Left ventricle myocardium inferior (tissue), 1 donor: Measurements from ENCODE around the gene SHOC1. TPM values are rescaled to one million over a fixed set of nuclear protein-coding genes. Genes with fewer than 3 reads are reported as not detected.

Source experiments
- DNase-seq: peaks from one replicate; pipeline ENCODE4 v3.0.0-alpha.2; 2020
- H3K27ac ChIP-seq: fragments of 200-600 bp; replicated peaks from 2 replicates; pipeline ENCODE4 v1.8.0; 2021
- H3K27me3 ChIP-seq: fragments of 200-600 bp; 2 replicates; pipeline ENCODE4 v1.8.0; 2021; ENCODE audit warnings: low read depth
- H3K36me3 ChIP-seq: fragments of 200-600 bp; 2 replicates; pipeline ENCODE4 v1.8.0; 2021
- H3K4me1 ChIP-seq: fragments of 200-600 bp; 2 replicates; pipeline ENCODE4 v1.8.0; 2021
- H3K4me3 ChIP-seq: fragments of 200-600 bp; 2 replicates; pipeline ENCODE4 v1.8.0; 2021; ENCODE audit warnings: mild to moderate bottlenecking, moderate library complexity
- H3K9me3 ChIP-seq: fragments of 200-600 bp; replicated peaks from 2 replicates; pipeline ENCODE4 v1.8.0; 2021
- CTCF ChIP-seq: fragments of 200-600 bp; IDR thresholded peaks from 2 replicates; pipeline ENCODE4 v1.8.0; 2021; ENCODE audit warnings: antibody characterized with exemption, mild to moderate bottlenecking, borderline replicate concordance
- intact Hi-C: fragments of 100-400 bp; cut with micrococcal nuclease; formaldehyde crosslinking; loops from one replicate; pipeline ENCODE4 v1.11.0; 2022
- total RNA-seq: library from RNA; stranded (reverse); fragmentation: NEBNext Ultra II Directional; extraction: Animal tissue kit (Norgen Biotek cat#: 25700); gene quantifications from one replicate; pipeline ENCODE4 v1.2.1, GENCODE V29; 2021
- donor health status: DM: no; HTN: yes; CAD: no; lungs with severe emphysema.

The SHOC1 gene
- total RNA-seq, 1 donor from 2014 or later = not detected

GRCh38 chr9:111783424-111783823, 11.3 kb downstream of the SHOC1 start:
- H3K36me3 ChIP-seq = peaks cover 8% of the 10 kb centered on the region
- H3K27me3 ChIP-seq = no peaks in the 10 kb centered on the region
- H3K4me3 ChIP-seq = no peak overlapping the region
- H3K9me3 ChIP-seq = peaks cover 9% of the 10 kb centered on the region
- H3K4me1 ChIP-seq = no peaks in the 10 kb centered on the region
- DNase-seq = no peak
- no peak for TF ChIP-seq CTCF
- intact Hi-C loops = no loop called here
- no peak overlapping the region for H3K27ac ChIP-seq

GRCh38 chr9:111766066-111766465, 28.7 kb downstream of the SHOC1 start:
- Histone ChIP-seq H3K36me3 (no peaks in the 10 kb centered on the region), H3K9me3 (peaks cover 29% of the 10 kb centered on the region), H3K4me1 (no peaks in the 10 kb centered on the region), H3K27ac (no peak overlapping the region), H3K27me3 (no peaks in the 10 kb centered on the region), H3K4me3 (no peak overlapping the region)
- no peak for TF ChIP-seq CTCF
- intact Hi-C loops = no loop called here
- DNase-seq = no peak

- H3K36me3 ChIP-seq = no peaks in the 10 kb centered on the region
- H3K27ac ChIP-seq = no peak overlapping the region
- H3K4me3 ChIP-seq = no peak overlapping the region
- peaks cover 21% of the 10 kb centered on the region for H3K9me3 ChIP-seq
- no peak for DNase-seq
- no peaks in the 10 kb centered on the region for H3K27me3 ChIP-seq
- TF ChIP-seq CTCF = no peak
- intact Hi-C loops = no loop called here
- H3K4me1 ChIP-seq = peaks cover 6% of the 10 kb centered on the region
Observed at GRCh38 chr9:111762556-111762955, 32.2 kb downstream of the SHOC1 start.

GRCh38 chr9:111759762-111760639, 34.7 kb downstream of the SHOC1 start:
- no peaks in the 10 kb centered on the region for H3K36me3 ChIP-seq
- H3K27me3 ChIP-seq = no peaks in the 10 kb centered on the region
- no peak overlapping the region for H3K4me3 ChIP-seq
- DNase-seq = no peak
- H3K27ac ChIP-seq = no peak overlapping the region
- no peaks in the 10 kb centered on the region for H3K9me3 ChIP-seq
- peak; percentile 79 for TF ChIP-seq CTCF
- intact Hi-C loops = loop anchor here (2.0 to 5.0 kb wide), 2 partner anchors 315 to 602 kb away; no protein-coding TSS in a partner anchor
- peaks cover 6% of the 10 kb centered on the region for H3K4me1 ChIP-seq

GRCh38 chr9:111754800-111755199, 39.9 kb downstream of the SHOC1 start:
- Histone ChIP-seq H3K4me3 (no peak overlapping the region), H3K27ac (no peak overlapping the region), H3K36me3 (no peaks in the 10 kb centered on the region), H3K4me1 (no peaks in the 10 kb centered on the region), H3K9me3 (peaks cover 19% of the 10 kb centered on the region), H3K27me3 (no peaks in the 10 kb centered on the region)
- intact Hi-C loops = loop anchor here (5.0 kb wide), 1 partner anchor 608 kb away; no protein-coding TSS in a partner anchor
- TF ChIP-seq CTCF = no peak
- no peak for DNase-seq
